ENCODE data around the gene GON4L.
"Not testable (repeated sequence)": the region's sequence is repeated elsewhere in the genome, so short reads cannot be mapped to it uniquely, and the experiment has no call there.

The GON4L gene

GRCh38 chr1:155867766-155868165, 10.8 kb upstream of the GON4L start:
- no peak for DNase-seq

- no peak for DNase-seq
Observed at GRCh38 chr1:155864393-155864792, 7.4 kb upstream of the GON4L start.

GRCh38 chr1:155861896-155862295, 4.9 kb upstream of the GON4L start:
- no peak for DNase-seq

- DNase-seq: no peak
Observed at GRCh38 chr1:155860970-155861510, 4.0 kb upstream of the GON4L start.

GRCh38 chr1:155859881-155860871, 3.2 kb upstream of the GON4L start:
- DNase-seq: peak; percentile 92

GRCh38 chr1:155859234-155859829, 2.3 kb upstream of the GON4L start, which contains the start of gene SYT11:
Gene SYT11 (plus strand): TSS chr1:155859567. CDS start chr1:155859762, 195 bp downstream.
- peak; percentile 94 for DNase-seq

- DNase-seq: no peak
Observed at GRCh38 chr1:155858800-155859233, 1.8 kb upstream of the GON4L start.

GRCh38 chr1:155856257-155856974, 598 bp downstream of the GON4L start:
- DNase-seq: no peak

- DNase-seq: no peak
Observed at GRCh38 chr1:155850345-155850744, 6.7 kb downstream of the GON4L start.

- DNase-seq: no peak
Observed at GRCh38 chr1:155847823-155848529, 9.0 kb downstream of the GON4L start.

GRCh38 chr1:155844860-155845421, 12.1 kb downstream of the GON4L start:
- DNase-seq: no peak

- DNase-seq: no peak
Observed at GRCh38 chr1:155840386-155840785, 16.6 kb downstream of the GON4L start.

- DNase-seq: no peak
Observed at GRCh38 chr1:155835548-155835947, 21.5 kb downstream of the GON4L start.

GRCh38 chr1:155834927-155835399, 22.1 kb downstream of the GON4L start:
- not testable (repeated sequence) for DNase-seq

GRCh38 chr1:155834296-155834926, 22.6 kb downstream of the GON4L start:
- no peak for DNase-seq

GRCh38 chr1:155833665-155834295, 23.2 kb downstream of the GON4L start:
- DNase-seq: no peak

- no peak for DNase-seq
Observed at GRCh38 chr1:155831279-155831976, 25.6 kb downstream of the GON4L start.

GRCh38 chr1:155827450-155827849, 29.6 kb downstream of the GON4L start:
- DNase-seq: no peak

- no peak for DNase-seq
Observed at GRCh38 chr1:155816351-155816750, 40.7 kb downstream of the GON4L start.

- no peak for DNase-seq
Observed at GRCh38 chr1:155813672-155814071, 43.3 kb downstream of the GON4L start.
